NCI-H2171 (cell line): ENCODE measurements around the gene CATSPER4.
A peak's percentile ranks its signal among the peaks of the same experiment; 100 is the strongest.

Experiments used
- DNase-seq: peaks from one replicate; lab custom pipeline; 2025; lab: John Stamatoyannopoulos, UW

CATSPER4 gene

GRCh38 chr1:26164861-26165842 lies 25.2 kb upstream of the CATSPER4 start:
- DNase-seq: peak; percentile 3

DNA sequence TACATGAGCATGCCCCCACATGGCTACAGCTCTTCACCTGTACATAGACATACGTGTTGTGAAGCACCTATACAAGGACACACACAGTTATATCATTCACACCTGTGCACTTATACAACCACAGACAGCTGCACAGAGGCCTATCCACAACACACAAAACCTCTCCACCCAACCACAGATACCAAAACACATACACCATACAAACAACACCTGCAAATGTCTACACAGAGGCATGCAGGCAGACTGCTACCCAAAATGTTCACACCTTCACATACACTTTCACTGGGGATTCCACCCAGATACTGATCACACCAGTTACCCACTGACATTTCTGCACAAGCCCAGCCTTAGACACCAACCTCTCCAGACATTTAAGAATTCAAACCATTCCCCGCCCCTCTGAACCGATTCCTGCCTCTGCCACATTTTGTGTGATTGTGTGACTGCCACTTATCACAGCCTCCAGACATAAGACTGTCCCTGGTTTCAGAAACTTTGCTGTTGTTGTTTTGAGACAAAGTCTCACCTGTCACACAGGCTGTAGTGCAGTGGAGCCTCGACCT lies 23.6 kb upstream of the CATSPER4 start:
- no peak for DNase-seq

DNA sequence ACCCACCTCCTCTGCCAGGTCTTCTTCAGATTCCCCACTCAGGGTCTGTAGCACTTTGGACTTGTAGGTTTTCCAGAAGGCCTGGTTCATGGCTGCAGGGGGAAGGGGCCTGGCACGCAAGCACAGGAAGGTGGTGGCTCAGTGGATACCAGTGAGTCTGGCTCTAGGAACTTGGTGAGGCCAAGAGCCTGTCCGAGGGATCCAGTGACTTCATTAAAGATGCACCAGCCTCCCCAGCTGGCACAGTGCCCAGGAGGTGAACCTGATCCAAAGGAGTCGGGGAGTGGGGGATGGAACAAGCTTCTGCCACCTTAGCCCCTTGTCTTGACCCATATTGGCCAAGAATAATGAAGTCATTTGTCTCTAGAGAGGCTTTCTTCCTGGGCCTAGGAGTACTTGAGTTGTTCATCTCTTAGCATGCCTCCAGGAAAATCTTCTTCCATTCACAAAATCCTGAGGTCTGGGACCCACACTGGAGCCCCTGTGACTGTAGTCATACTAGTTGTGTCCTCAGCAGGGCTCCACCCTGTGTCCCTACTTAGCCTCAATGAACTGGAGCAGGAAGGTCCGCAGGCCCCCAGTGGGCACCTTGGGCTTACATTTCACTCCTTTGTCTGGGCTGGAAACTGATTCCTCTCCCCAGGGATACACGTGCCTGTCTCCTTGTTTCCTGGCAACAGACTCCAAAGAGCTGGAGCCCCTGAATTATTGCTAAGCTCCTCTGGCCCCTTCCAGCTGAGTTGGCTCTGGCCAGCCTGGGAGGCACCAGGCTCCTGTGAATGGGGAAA lies 21.8 kb upstream of the CATSPER4 start, which contains the start of gene C1orf232:
C1orf232 (minus strand) TSS at position 554 of the 788 bp plus-strand sequence; CDS start at position 90, 464 bp downstream.
- peak; percentile 66 for DNase-seq

DNA sequence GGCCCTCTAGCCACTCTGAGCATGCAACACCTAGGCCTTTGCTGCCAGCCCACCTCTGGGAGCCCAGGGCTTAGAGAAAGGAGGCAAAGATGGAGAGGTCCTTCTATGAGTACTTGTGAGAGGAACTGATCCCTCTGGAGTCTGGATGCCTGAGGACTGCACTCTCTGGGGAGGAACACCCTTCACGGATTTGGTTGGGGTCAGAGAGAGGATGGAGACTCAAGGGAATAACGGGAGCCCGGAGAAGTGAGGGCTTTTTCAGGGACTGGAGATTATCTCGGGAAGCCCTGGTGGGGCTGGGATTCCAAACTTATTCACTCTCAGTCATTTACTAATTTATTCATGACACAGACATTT lies 21.2 kb upstream of the CATSPER4 start:
- no peak for DNase-seq

GRCh38 chr1:26169669-26170471 lies 20.5 kb upstream of the CATSPER4 start, which contains the start of gene ZNF593:
TSS of gene ZNF593 (plus strand) at chr1:26169908. CDS start at chr1:26169984, 76 bp downstream.
- DNase-seq: peak; percentile 78

GRCh38 chr1:26170472-26170821 lies 20.0 kb upstream of the CATSPER4 start:
- DNase-seq: no peak

- no peak for DNase-seq
Measured at GRCh38 chr1:26171084-26172072, 19.0 kb upstream of the CATSPER4 start, which contains the start of gene ZNF593OS. TSS of gene ZNF593OS (minus strand) at chr1:26171832. CDS start at chr1:26171661, 171 bp downstream.

DNA sequence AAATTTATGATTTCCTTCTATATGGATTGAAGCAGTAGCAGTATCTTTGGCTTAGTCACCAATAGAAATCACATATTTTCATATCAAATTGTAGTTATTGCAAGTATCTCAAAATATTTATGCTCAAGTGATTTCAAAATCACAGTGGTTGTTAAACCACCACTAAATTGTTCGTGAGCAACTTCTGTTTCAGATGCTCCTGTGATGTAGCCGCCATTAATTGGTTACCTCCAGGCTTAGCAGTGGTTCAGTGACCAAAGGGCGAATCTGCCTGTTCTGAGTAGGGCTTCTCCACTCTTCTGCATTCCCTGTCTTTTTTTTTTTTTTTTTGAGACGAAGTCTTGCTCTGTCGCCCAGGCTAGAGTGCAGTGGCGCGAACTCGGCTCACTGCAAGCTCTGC lies 15.1 kb upstream of the CATSPER4 start:
- DNase-seq: no peak

GRCh38 chr1:26177182-26177684 lies 13.2 kb upstream of the CATSPER4 start, which contains the start of gene CNKSR1:
TSS of gene CNKSR1 (plus strand) at chr1:26177491. CDS start at chr1:26177548, 57 bp downstream.
- no peak for DNase-seq

GRCh38 chr1:26180010-26180506 lies 10.3 kb upstream of the CATSPER4 start:
- DNase-seq: no peak

DNA sequence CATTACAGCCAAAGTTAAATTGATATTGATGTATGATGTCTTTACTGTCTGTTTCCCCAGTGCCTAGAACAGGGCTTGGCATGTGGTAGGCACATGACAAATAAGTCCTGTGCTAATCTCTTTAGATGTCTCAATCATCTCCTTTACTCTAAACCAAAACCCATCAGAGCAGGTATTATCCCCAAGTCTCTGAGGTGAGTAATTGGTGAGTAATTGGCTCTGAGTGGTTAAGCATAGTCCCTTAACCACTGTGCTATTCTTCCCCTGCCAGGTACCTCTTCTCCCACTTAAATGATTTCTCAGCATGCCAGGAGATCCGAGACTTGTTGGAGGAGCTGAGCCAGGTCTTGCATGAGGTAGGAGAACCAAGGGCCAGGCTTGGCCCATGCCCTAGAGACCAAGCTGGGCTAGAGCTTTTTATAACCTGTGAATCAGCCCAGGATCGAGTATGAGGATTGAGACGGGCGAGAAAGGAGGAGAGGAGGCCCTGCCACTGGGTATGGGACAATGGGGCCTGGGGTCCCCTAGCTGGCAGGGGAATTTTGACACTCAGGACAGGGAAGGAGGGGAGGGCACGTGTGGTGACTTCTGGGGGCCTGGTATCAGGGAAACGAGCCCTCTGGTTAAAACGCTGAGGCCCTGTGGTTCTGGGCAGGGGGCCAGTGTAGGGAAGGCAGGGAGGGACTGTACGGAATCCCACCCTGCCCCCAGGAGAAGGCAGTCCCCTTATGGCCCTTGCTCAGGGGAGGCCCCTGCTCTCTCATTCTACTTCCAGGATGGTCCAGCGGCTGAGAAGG lies 8.6 kb upstream of the CATSPER4 start:
- DNase-seq: no peak

DNA sequence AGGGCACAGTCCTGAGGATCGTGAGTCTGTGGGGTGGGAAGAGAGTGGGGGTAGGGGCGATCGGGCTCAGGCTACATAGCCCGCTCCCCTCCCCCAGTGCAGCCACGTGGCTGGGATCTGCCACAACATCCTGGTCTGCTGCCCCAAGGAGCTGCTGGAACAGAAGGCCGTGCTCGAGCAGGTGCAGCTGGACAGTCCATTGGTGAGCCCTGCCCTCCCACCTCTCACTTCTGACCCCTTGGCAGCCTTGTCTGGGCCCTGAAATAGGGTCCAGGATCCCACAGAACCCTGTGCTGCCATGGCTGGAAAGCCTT lies 8.1 kb upstream of the CATSPER4 start:
- DNase-seq: no peak

DNA sequence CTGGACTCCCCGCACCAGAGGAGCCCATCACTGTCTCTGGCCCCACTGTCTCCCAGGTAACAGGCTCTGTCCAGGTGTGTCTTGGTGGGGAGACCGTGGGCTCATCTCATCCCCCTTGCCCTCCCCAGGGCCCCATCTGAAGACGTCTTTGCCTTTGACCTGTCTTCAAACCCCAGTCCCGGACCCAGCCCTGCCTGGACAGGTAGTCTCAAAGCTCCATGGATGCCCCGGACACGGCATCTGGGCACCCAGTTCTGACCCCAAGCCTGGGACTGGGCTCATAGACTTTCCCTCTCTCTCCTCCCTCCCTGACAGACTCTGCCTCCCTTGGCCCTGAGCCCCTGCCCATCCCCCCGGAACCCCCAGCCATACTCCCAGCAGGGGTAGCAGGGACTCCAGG lies 6.3 kb upstream of the CATSPER4 start:
- DNase-seq: no peak

GRCh38 chr1:26184883-26185282 lies 5.5 kb upstream of the CATSPER4 start:
- DNase-seq: no peak

GRCh38 chr1:26187882-26188281 lies 2.5 kb upstream of the CATSPER4 start:
- no peak for DNase-seq

DNA sequence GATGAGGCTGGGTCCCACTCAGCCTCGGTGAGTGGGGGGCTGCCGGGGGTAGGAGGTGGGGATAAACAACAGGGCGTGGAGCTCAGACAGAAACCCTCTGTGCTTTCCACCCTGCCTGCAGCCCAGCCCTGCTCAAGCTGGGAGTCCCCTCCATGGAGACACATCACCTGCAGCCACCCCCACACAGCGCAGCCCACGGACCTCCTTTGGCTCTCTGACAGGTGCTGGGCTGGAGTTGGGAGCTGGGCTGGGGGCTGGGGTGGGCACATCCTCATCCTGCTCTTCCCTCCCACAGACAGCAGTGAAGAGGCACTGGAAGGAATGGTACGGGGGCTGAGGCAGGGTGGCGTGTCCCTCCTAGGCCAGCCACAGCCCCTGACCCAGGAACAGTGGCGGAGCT lies 1.9 kb upstream of the CATSPER4 start:
- DNase-seq: no peak

DNA sequence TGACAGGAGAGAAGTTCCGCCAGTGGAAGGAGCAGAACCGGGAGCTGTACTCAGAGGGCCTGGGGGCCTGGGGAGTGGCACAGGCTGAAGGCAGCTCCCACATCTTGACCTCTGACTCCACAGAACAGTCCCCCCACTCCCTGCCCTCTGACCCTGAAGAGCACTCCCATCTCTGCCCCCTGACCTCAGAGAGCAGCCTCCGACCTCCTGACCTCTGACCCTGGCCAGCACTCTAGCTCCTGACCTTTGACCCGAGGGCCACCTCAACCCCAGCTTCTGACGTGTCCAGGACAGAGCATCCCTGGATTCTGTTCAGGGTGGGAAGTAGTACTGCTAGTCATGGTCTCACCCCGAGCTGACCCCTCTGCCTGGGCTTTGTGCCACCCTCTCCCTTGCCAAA lies 1.1 kb upstream of the CATSPER4 start:
- DNase-seq: no peak

DNA sequence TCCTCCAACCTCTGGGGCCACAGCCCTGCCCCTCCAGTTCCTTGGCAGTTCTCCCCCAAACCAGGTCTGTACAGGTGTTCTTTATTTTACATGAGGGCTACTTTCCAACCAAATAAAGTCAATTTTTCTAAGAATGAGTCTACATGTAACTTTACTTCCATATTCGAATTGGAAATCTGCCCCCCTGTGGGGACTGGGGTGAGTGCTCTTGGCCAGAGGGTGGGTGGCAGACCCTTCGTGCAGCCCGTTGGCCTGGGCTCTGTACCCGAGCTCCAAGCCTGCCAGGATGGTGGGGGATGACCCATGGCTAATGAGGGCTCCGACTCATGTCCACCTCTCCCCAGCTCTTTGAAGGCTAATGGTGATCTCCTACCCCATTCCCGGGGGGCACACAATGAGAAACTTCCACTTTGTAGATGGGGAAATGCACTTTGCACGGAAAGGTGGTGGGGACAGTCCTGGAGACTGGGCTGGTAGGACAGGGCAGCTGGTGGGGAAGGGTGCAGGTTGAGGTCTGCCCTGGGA lies 589 bp upstream of the CATSPER4 start:
- no peak for DNase-seq

- DNase-seq: no peak
Measured at GRCh38 chr1:26191739-26192138, 1.3 kb downstream of the CATSPER4 start.
